Stimulated activated CD4-positive, alpha-beta T cell treated with anti-CD3 and anti-CD28 coated beads, Interleukin-4, amount 100 ng/mL, for 24 hours (primary cell): ENCODE data around the gene NCS1.

Experiments used
- DNase-seq: peaks from one replicate; pipeline ENCODE4 v3.0.0-alpha.2; 2020

Gene NCS1

GRCh38 chr9:130149031-130149430 is 23.2 kb upstream of the NCS1 start:
- DNase-seq, result no peak

- no peak for DNase-seq
Measured at GRCh38 chr9:130149654-130150286, 22.4 kb upstream of the NCS1 start.

DNA sequence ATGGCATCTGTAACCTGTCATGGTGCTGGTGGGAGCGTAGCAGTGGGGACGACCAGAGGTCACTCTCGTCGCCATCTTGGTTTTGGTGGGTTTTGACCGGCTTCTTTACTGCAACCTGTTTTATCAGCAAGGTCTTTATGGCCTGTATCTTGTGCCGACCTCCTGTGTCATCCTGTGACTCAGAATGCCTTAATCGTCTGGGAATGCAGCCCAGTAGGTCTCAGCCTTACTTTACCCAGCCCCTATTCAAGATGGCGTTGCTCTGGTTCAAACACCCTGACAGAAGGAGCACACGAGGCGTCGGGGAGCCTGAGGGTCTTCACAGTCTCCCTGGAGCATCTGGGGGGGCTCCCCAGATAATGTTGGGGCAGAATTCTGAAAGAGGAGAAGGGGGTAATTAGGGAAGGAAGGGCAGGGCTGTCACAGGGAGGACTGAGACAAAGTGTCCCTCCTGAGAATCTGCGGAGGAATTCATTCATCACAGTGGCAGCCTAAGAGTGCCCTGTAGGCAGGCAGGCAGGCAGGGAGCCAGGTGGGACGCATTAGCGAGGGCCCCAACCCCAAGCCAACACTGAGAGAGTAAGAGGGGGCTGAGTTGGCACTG is 21.3 kb upstream of the NCS1 start:
- no peak for DNase-seq

- no peak for DNase-seq
Measured at GRCh38 chr9:130154816-130155215, 17.4 kb upstream of the NCS1 start.

DNA sequence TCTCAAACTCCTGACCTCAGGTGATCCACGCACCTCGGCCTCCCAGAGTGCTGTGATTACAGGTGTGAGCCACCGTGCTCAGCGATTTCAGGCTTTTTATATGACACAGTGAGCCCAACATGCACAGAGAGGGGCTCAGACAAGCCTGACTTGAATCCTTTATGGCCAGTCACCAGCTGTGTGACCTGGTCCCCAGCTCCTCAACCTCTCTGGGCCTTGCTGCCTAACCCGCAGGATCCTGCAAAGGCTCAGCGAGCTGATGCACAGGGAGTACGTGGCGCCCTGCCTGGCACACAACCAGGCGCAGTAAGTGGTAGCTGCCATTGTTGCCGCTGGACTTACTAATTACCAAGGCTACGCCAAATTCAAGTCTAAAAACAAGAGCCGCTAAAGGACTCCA is 16.6 kb upstream of the NCS1 start:
- DNase-seq, result no peak

- no peak for DNase-seq
Measured at GRCh38 chr9:130156672-130157071, 15.5 kb upstream of the NCS1 start.

DNA sequence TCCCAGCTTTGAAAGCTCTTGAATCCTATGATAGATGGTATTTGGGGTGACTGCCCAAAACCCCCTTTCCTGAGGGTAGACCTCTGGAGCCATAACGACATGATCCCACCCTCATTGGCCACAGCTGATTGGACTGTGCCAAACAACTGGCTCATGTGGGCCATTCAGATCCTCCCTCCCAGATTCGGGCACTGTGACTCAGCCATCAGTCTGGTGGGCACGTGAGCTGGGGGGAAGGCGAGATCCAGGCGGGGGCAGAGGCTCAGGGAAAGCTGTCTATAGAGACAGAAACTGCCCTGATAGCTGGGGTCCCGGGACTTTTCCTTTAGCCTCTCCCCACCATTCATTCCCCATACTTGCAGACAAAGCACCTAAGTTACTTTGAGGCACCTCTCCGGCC is 15.1 kb upstream of the NCS1 start:
- DNase-seq, result no peak

- DNase-seq, result no peak
Measured at GRCh38 chr9:130158001-130158400, 14.2 kb upstream of the NCS1 start.

- DNase-seq, result no peak
Measured at GRCh38 chr9:130159057-130159456, 13.1 kb upstream of the NCS1 start.

DNA sequence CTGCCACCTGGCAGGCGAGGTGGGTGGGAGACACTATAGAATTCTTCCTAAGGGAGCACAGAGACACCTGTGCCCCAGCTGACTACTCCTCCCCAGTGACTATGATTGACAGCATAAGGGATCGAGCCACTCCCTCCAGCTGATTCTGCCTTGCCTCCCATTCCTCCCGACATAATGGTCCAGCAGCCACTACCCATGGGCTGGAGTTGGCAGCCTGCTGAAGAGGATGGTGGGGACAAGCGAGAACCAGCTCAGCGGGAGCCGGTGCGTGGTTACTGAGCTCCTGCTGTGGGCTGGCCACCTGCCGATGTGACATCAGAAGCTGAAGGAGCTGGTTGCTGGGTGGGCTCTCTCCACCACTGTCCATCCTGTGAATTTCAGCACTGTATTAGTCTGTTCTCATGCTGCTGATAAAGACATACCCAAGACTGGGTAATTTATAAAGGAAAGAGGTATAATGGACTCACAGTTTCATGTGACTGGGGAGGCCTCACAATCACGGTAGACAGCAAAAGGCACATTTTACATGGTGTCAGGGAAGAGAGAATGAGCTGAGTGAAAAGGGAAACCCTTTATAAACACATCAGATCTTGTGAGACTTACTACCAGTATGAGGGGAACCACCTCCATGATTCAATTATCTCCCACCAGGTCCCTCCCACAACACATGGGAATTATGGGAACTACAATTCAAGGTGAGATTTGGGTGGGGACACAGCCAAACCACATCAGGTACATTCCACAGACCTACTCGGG is 12.1 kb upstream of the NCS1 start:
- DNase-seq, result no peak

GRCh38 chr9:130160862-130161470 is 11.2 kb upstream of the NCS1 start:
- no peak for DNase-seq

DNA sequence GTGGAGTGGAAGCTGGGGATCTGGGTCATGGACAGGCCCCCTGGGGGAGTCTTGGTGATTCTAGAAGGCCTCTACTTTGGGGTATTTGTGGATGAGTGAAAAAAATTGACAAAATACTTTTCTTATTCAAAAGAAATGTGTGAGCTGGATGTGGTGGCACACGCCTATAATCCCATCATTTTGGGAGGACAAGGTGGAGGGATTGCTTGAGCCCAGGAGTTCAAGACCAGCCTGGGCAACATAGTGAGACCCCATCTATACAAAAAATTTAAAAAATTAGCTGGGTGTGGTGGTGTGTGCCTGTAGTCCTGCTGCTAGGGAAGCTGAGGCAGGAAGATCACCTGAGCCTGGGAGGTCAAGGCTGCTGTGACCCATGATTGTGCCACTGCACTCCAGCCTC is 6.6 kb upstream of the NCS1 start:
- no peak for DNase-seq

DNA sequence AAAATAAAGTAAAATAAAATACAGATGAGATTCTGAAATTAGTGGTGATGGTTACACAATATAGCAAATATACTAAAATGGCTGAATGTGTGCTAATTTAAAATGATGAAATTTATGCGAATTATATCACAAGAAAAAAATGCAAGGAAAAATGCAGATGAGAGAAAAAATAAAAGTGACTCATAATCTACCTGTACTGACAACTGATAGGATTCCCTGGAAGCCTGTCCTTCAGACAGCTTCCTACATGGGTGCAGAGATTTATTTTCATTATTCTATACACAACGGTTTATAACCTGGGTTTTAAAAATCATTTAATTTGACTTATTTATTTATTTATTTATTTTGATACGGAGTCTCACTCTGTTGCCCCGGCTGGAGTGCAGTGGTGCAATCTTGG is 5.8 kb upstream of the NCS1 start:
- DNase-seq, result no peak

DNA sequence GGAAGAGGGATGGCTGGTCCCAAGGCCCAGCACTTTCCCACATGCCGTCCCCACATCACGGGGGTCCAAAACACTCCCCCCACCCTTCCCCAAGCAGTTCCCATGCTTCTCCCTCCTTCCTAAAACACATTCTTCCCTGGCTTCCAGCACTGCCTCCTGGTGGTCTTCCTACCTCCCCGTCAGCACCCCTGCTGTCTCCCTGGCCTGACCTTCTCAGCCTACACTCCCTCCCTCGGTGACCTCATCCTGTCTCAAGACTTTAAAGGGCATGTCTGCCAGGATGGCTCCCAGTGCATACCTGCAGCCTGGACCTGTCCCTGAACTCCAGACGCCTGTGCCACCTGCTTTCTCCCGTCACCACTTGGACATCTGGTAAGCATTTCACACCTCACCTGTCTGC is 4.3 kb upstream of the NCS1 start:
- DNase-seq, result no peak

DNA sequence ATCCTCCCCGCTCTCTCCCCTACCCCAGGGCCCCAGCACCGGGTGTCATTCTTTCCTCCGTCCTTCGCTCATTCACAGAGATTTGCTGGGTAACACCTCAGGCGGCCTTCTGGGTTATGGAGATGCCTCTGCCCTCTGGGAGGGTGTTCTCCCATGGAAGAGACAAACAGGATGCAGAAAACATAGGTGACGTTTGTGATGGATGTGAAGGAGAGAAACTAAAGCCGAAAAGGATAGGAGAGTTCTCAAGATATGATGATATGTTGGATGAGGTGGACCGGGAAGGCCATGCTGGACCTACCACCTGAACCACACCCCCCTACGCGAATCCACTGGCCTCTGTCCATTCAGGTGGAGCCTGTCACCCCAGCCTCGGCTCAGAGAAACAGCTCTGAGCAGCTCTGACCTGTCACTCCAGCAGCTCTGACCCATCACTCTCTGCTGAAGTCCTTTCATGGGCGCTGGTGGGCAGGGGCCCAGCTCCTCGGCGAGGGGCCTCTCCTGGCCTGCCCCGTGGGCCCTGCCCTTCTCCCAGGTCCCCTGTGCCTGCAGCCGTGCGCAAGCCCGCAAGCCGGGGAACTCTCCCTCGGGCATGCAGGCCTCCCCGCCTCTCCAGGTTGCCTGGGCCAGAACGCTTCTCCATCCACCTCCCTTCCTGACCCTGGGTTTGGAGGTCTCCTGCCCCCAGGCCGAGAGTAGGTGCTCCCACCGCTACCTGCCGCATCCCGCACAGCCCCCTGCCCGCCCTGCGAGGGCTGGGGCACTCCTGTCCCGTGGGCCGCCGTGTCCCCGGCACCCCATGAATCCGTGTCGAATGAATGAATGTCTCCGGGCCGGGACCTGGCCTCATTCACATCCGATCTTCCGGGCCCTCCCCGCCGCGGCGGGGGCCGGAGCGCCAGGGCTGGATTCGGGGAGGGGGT is 717 bp upstream of the NCS1 start:
- no peak for DNase-seq

- peak; percentile 46 for DNase-seq
Measured at GRCh38 chr9:130172858-130173665, 858 bp downstream of the NCS1 start.

DNA sequence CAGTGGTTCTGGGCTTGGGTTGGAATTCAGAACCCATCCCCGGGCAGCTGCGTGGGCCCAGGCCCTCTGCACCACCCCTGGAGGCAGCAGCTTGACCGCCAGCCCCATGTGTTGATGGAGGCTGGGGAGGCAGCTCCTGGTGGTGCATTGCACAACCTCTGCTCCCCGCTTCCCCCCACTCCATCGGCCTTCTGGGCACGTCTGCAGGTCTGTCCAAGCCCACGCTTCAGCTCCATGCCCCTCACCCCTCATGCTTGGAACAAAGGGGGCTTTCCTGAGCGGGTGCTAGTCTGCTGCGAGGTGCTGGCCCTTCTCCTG is 1.4 kb downstream of the NCS1 start:
- DNase-seq, result no peak

DNA sequence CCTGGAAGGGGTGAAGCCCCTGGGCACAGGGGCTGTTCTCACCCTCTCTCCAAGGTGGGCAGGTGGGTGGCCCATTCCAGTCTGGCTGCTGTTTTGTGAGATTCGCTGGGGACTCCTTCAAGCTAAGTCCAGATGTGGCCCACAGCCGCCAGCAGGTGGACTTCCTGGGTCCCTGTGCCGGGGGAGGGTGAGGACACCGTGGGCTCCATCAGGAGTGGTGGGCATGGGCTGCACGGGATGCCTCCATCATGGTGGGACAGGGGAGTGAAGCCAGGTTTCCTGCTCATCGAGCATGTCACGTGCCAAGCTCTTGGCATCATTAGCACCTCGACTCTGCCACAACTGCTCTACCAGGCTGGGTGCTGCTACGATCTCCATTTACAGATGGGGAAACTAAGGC is 1.8 kb downstream of the NCS1 start:
- DNase-seq, result no peak

GRCh38 chr9:130174920-130175321 is 2.7 kb downstream of the NCS1 start:
- DNase-seq, result no peak

- no peak for DNase-seq
Measured at GRCh38 chr9:130175355-130175754, 3.2 kb downstream of the NCS1 start.

- DNase-seq, result no peak
Measured at GRCh38 chr9:130176760-130177159, 4.6 kb downstream of the NCS1 start.
